H4 (cell line): ENCODE results near the gene CDHR4. TPM values are rescaled to one million over a fixed set of nuclear protein-coding genes. Genes with fewer than 3 reads are reported as not detected.

Experiments used
- total RNA-seq: library from RNA; depleted of rRNA; stranded (reverse); fragments of >200 nt; shearing (Covaris generic); gene quantifications from 2 replicates; pipeline ENCODE4 v1.2.3, GENCODE V29; 2014; rRNA removed

CDHR4 gene
- total RNA-seq, 1 experiment from 2014 or later = not detected

Other genes starting within 250 kb of the CDHR4 start
- gene BSN, start 245.4 kb downstream of the CDHR4 start, total RNA-seq = 0.04 and 0.16 TPM in 2 replicates
- gene APEH, start 125.5 kb downstream of the CDHR4 start, total RNA-seq = 78.3 and 86.6 TPM in 2 replicates
- 0.10 TPM in 1 of 2 replicates, not detected in the other for gene MST1, start 110.4 kb downstream of the CDHR4 start, total RNA-seq
- 8.4 and 11.8 TPM in 2 replicates for gene RNF123, start 110.3 kb downstream of the CDHR4 start, total RNA-seq
- gene AMIGO3, start 80.2 kb downstream of the CDHR4 start, total RNA-seq = not detected in 2 replicates
- 11.9 and 15.1 TPM in 2 replicates for gene GMPPB, start 75.9 kb downstream of the CDHR4 start, total RNA-seq
- gene IP6K1, start 13.3 kb downstream of the CDHR4 start, total RNA-seq = 13.0 and 18.0 TPM in 2 replicates
- 0.68 and 2.1 TPM in 2 replicates for gene INKA1, start 3.4 kb upstream of the CDHR4 start, total RNA-seq
- gene UBA7, start 14.1 kb upstream of the CDHR4 start, total RNA-seq = 10.4 and 13.2 TPM in 2 replicates
- gene TRAIP, start 56.7 kb upstream of the CDHR4 start, total RNA-seq = 4.4 and 5.7 TPM in 2 replicates
- not detected in 2 replicates for gene CAMKV, start 70.0 kb upstream of the CDHR4 start, total RNA-seq
- 0.21 TPM in 1 of 2 replicates, not detected in the other for gene MST1R, start 104.0 kb upstream of the CDHR4 start, total RNA-seq
- gene MON1A, start 129.9 kb upstream of the CDHR4 start, total RNA-seq = 3.0 and 3.9 TPM in 2 replicates
- 17.1 and 31.5 TPM in 2 replicates for gene RBM6, start 140.3 kb upstream of the CDHR4 start, total RNA-seq